HG03520 (cell line): ENCODE data around the gene PLSCR4.
"Not testable (repeated sequence)": the region's sequence is repeated elsewhere in the genome, so short reads cannot be mapped to it uniquely, and the experiment has no call there.

Experiments used
- ATAC-seq: cut with Tn5 transposase; IDR thresholded peaks from one replicate; pipeline ENCODE4 v1.9.1; 2021; ENCODE audit warnings: mild to moderate bottlenecking, moderate library complexity; ENCODE audit not compliant: unreplicated experiment

PLSCR4 gene

GRCh38 chr3:146249921-146250320 is 984 bp downstream of the PLSCR4 start:
- no peak for ATAC-seq

GRCh38 chr3:146247911-146248310 is 3.0 kb downstream of the PLSCR4 start:
- no peak for ATAC-seq

GRCh38 chr3:146246526-146246925 is 4.4 kb downstream of the PLSCR4 start:
- no peak for ATAC-seq

GRCh38 chr3:146243559-146243958 is 7.3 kb downstream of the PLSCR4 start:
- no peak for ATAC-seq

GRCh38 chr3:146241523-146242240 is 9.2 kb downstream of the PLSCR4 start:
- no peak for ATAC-seq

- ATAC-seq = no peak
Observed at GRCh38 chr3:146233487-146233886, 17.4 kb downstream of the PLSCR4 start.

GRCh38 chr3:146227486-146227885 is 23.4 kb downstream of the PLSCR4 start:
- no peak for ATAC-seq

GRCh38 chr3:146226881-146227280 is 24.0 kb downstream of the PLSCR4 start:
- no peak for ATAC-seq

- ATAC-seq = not testable (repeated sequence)
Observed at GRCh38 chr3:146225458-146225857, 25.4 kb downstream of the PLSCR4 start.

- no peak for ATAC-seq
Observed at GRCh38 chr3:146223401-146224373, 27.2 kb downstream of the PLSCR4 start.

GRCh38 chr3:146222204-146223046 is 28.5 kb downstream of the PLSCR4 start:
- no peak for ATAC-seq

- ATAC-seq = no peak
Observed at GRCh38 chr3:146221276-146221675, 29.6 kb downstream of the PLSCR4 start.

- ATAC-seq = peak; percentile 80
Observed at GRCh38 chr3:146218880-146219866, 31.7 kb downstream of the PLSCR4 start.

- ATAC-seq = no peak
Observed at GRCh38 chr3:146217324-146217723, 33.6 kb downstream of the PLSCR4 start.

GRCh38 chr3:146214493-146214892 is 36.4 kb downstream of the PLSCR4 start:
- no peak for ATAC-seq

GRCh38 chr3:146209371-146209770 is 41.5 kb downstream of the PLSCR4 start:
- no peak for ATAC-seq

- no peak for ATAC-seq
Observed at GRCh38 chr3:146203776-146204175, 47.1 kb downstream of the PLSCR4 start.

- no peak for ATAC-seq
Observed at GRCh38 chr3:146200461-146201220, 50.3 kb downstream of the PLSCR4 start.

- no peak for ATAC-seq
Observed at GRCh38 chr3:146199762-146200161, 51.1 kb downstream of the PLSCR4 start.
